Naive thymus-derived CD4-positive, alpha-beta T cell (primary cell): ENCODE results near the gene TEX53. TPM values are rescaled to one million over a fixed set of nuclear protein-coding genes. Genes with fewer than 3 reads are reported as not detected.

Experiments
- ATAC-seq: fragments of 150-1000 bp; cut with Tn5 transposase; 2 replicates; pipeline ENCODE4 v1.10.0; 2021; ENCODE audit warnings: mild to moderate bottlenecking, moderate library complexity
- CTCF ChIA-PET: fragments of 350-600 bp; sonication (Branson Sonifier 250); formaldehyde crosslinking; loops from one replicate; lab custom pipeline; 2021; ENCODE audit warnings: antibody characterized with exemption; lab: Charles Lee
- POLR2A ChIA-PET: fragments of 350-600 bp; sonication (Branson Sonifier 250); formaldehyde crosslinking; loops from one replicate; lab custom pipeline; 2021; ENCODE audit warnings: antibody characterized with exemption, inconsistent platforms; lab: Charles Lee
- DNase-seq, 9 donors: peaks; one replicate each; pipeline versions ENCODE4 v3.0.0 to v3.0.0-alpha.2; 2020 to 2022; ENCODE audit warnings: mixed read lengths in 1 of 9
- H3K27ac ChIP-seq: one replicate; pipeline ENCODE4 v1.7.0; 2013; ENCODE audit warnings: mild to moderate bottlenecking, low read depth, low read length, moderate library complexity
- H3K27me3 ChIP-seq, 2 donors: one replicate each; pipeline ENCODE4 v1.7.0; 2013; ENCODE audit warnings: low read length in 2 of 2, mild to moderate bottlenecking in 2 of 2, moderate library complexity in 2 of 2; ENCODE audit not compliant: control insufficient read depth in 2 of 2, insufficient read depth in 2 of 2
- H3K36me3 ChIP-seq, 3 experiments: 1 replicate in 2 of 3; 2 replicates in 1 of 3; pipeline ENCODE4 v1.7.0; 2013; ENCODE audit warnings: low read length in 3 of 3, mild to moderate bottlenecking in 3 of 3, moderate library complexity in 1 of 3; ENCODE audit not compliant: insufficient read depth in 3 of 3, control insufficient read depth in 2 of 3
- H3K4me1 ChIP-seq, 2 donors: one replicate each; pipeline ENCODE4 v1.7.0; 2013; ENCODE audit warnings: low read length in 2 of 2, mild to moderate bottlenecking in 2 of 2, moderate library complexity in 1 of 2; ENCODE audit not compliant: control insufficient read depth in 2 of 2, insufficient read depth in 2 of 2
- H3K4me3 ChIP-seq: 2 replicates; pipeline ENCODE4 v1.7.0; 2013; ENCODE audit warnings: mild to moderate bottlenecking, low read length
- H3K9me3 ChIP-seq, 3 experiments: 1 replicate in 2 of 3; 2 replicates in 1 of 3; pipeline ENCODE4 v1.7.0; 2013; ENCODE audit warnings: low read length in 3 of 3; ENCODE audit not compliant: control insufficient read depth in 2 of 3
- H3K27ac Mint-ChIP-seq, 9 donors: one replicate each; pipeline ENCODE4 v1.8.0; 2020 to 2022; ENCODE audit warnings: mixed read lengths in 9 of 9, mild to moderate bottlenecking in 8 of 9, moderate library complexity in 5 of 9, inconsistent platforms in 2 of 9
- H3K27me3 Mint-ChIP-seq, 5 donors: one replicate each; pipeline ENCODE4 v1.8.0; 2021 to 2022; ENCODE audit warnings: mixed read lengths in 5 of 5, mild to moderate bottlenecking in 1 of 5
- H3K36me3 Mint-ChIP-seq, 5 donors: one replicate each; pipeline ENCODE4 v1.8.0; 2020 to 2022; ENCODE audit warnings: mixed read lengths in 5 of 5, mild to moderate bottlenecking in 3 of 5, inconsistent platforms in 1 of 5
- H3K4me1 Mint-ChIP-seq, 7 donors: one replicate each; pipeline ENCODE4 v1.8.0; 2020 to 2022; ENCODE audit warnings: mixed read lengths in 7 of 7, mild to moderate bottlenecking in 3 of 7, inconsistent platforms in 1 of 7
- H3K4me3 Mint-ChIP-seq, 10 donors: one replicate each; pipeline ENCODE4 v1.8.0; 2020 to 2022; ENCODE audit warnings: mild to moderate bottlenecking in 10 of 10, mixed read lengths in 10 of 10, moderate library complexity in 6 of 10, inconsistent platforms in 2 of 10
- H3K9me3 Mint-ChIP-seq, 11 donors: one replicate each; pipeline ENCODE4 v1.8.0; 2020 to 2022; ENCODE audit warnings: mixed read lengths in 11 of 11, mild to moderate bottlenecking in 4 of 11, inconsistent platforms in 1 of 11, moderate library complexity in 1 of 11
- intact Hi-C, 2 donors: fragments of 100-400 bp; cut with micrococcal nuclease; formaldehyde crosslinking; loops; one replicate each; pipeline ENCODE4 v1.15.1; 2023
- polyA plus RNA-seq, 2 donors: library from polyadenylated mRNA; unstranded; fragments of 300-500 nt; fragmentation: Illumina TruSeq; gene quantifications; one replicate each; pipeline ENCODE4 v1.2.3, GENCODE V29; 2021
- total RNA-seq, 6 experiments: library from RNA in 5 of 6; stranded (reverse) in 5 of 6; gene quantifications; 1 replicate in 5 of 6; 2 replicates in 1 of 6; pipeline ENCODE4 v1.2.3 and lab custom pipeline; 2021 to 2026

TEX53 gene
- total and polyA plus RNA-seq, 7 experiments from 2014 or later, result not detected

- Mint-ChIP-seq H3K36me3 (peaks cover 0 to 5% (median 1%) of the 10 kb centered on the region in 5 donors), H3K9me3 (peaks cover 0 to 2% (median 0%) of the 10 kb centered on the region in 11 donors), H3K27me3 (peaks cover 2 to 27% (median 26%) of the 10 kb centered on the region in 5 donors), H3K27ac (no peak overlapping the region), H3K4me1 (peaks cover 0 to 37% (median 5%) of the 10 kb centered on the region in 7 donors), H3K4me3 (peak overlapping the region in 1 of 10 donors; percentile 34)
- no peak overlapping the region for H3K4me3 ChIP-seq
- intact Hi-C loops, result no loop called here
- POLR2A ChIA-PET, result no interaction called here
- CTCF ChIA-PET, result interaction anchor here (0.6 kb wide), 1 partner anchor 445 kb away, joined by 3 read pairs; no protein-coding TSS in a partner anchor
- H3K27me3 ChIP-seq, result peaks cover 0 to 4% of the 10 kb centered on the region in 2 donors
- ATAC-seq (no peak), DNase-seq (no peak)
- peaks cover 5 to 6% of the 10 kb centered on the region in 2 donors for H3K4me1 ChIP-seq
- H3K36me3 ChIP-seq, result no peaks in the 10 kb centered on the region
- no peaks in the 10 kb centered on the region for H3K9me3 ChIP-seq
- H3K27ac ChIP-seq, result no peak overlapping the region
Measured at GRCh38 chr9:114677418-114677817, 19.8 kb upstream of the TEX53 start.

DNA sequence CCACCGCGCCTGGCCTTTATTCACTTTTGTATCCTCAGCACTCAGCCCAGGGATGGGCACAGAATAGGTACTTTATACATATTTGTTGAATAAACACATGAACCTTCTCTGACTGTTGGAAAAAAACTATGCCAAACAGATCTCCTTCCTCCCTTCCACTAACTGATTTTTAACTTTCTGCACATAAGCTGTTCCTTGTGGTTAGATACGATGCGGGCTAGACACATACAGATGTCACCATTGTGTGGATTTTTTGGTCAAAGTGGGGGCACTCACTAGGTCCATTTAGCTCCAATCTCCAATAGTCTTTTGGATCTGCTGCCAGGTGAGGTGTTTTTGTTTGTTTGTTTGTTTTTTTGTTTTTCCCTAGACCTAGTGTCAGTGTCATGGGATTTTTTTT, 19.3 kb upstream of the TEX53 start:
- DNase-seq (no peak), ATAC-seq (no peak)
- no peaks in the 10 kb centered on the region for H3K36me3 ChIP-seq
- ChIA-PET POLR2A (interaction anchor here (0.5 kb wide), 1 partner anchor 546 kb away, joined by 6 read pairs; no protein-coding TSS in a partner anchor), CTCF (interaction anchor here (0.6 kb wide), 2 partner anchors 16 to 446 kb away, joined by 3 to 4 read pairs; no protein-coding TSS in a partner anchor)
- Mint-ChIP-seq H3K27ac (no peak overlapping the region), H3K4me3 (peak overlapping the region in 1 of 10 donors; percentile 7), H3K4me1 (peaks cover 0 to 34% (median 4%) of the 10 kb centered on the region in 7 donors), H3K36me3 (peaks cover 0 to 5% (median 2%) of the 10 kb centered on the region in 5 donors), H3K9me3 (peaks cover 0 to 2% (median 0%) of the 10 kb centered on the region in 11 donors), H3K27me3 (peaks cover 2 to 27% (median 26%) of the 10 kb centered on the region in 5 donors)
- no peak overlapping the region for H3K4me3 ChIP-seq
- no peak overlapping the region for H3K27ac ChIP-seq
- no peaks in the 10 kb centered on the region for H3K9me3 ChIP-seq
- peaks cover 4% of the 10 kb centered on the region in 2 donors for H3K4me1 ChIP-seq
- peaks cover 0 to 4% of the 10 kb centered on the region in 2 donors for H3K27me3 ChIP-seq
- intact Hi-C loops, result no loop called here

GRCh38 chr9:114674798-114675540, 17.4 kb upstream of the TEX53 start:
- H3K36me3 ChIP-seq, result no peaks in the 10 kb centered on the region
- ATAC-seq (no peak), DNase-seq (no peak)
- CTCF ChIA-PET, result interaction anchor here (0.6 to 1.1 kb wide), 3 partner anchors 13 to 276 kb away, joined by 3 to 4 read pairs (median 3); no protein-coding TSS in a partner anchor
- Mint-ChIP-seq H3K27ac (no peak overlapping the region), H3K4me1 (peaks cover 0 to 25% (median 0%) of the 10 kb centered on the region in 7 donors), H3K9me3 (peaks cover 0 to 9% (median 0%) of the 10 kb centered on the region in 11 donors), H3K36me3 (peaks cover 0 to 5% (median 4%) of the 10 kb centered on the region in 5 donors), H3K27me3 (peaks cover 2 to 26% (median 22%) of the 10 kb centered on the region in 5 donors), H3K4me3 (no peak overlapping the region)
- intact Hi-C loops, result no loop called here
- H3K4me1 ChIP-seq, result no peaks in the 10 kb centered on the region
- no peaks in the 10 kb centered on the region for H3K9me3 ChIP-seq
- POLR2A ChIA-PET, result no interaction called here
- H3K27me3 ChIP-seq, result peaks cover 0 to 4% of the 10 kb centered on the region in 2 donors
- H3K4me3 ChIP-seq, result no peak overlapping the region
- no peak overlapping the region for H3K27ac ChIP-seq

- CTCF ChIA-PET, result interaction anchor here (0.6 kb wide), 1 partner anchor 275 kb away, joined by 4 read pairs; no protein-coding TSS in a partner anchor
Measured at GRCh38 chr9:114674076-114674797, 16.6 kb upstream of the TEX53 start.

GRCh38 chr9:114671605-114672004, 14.0 kb upstream of the TEX53 start:
- Mint-ChIP-seq H3K36me3 (peaks cover 0 to 5% (median 4%) of the 10 kb centered on the region in 5 donors), H3K27me3 (peaks cover 2 to 12% (median 7%) of the 10 kb centered on the region in 5 donors), H3K4me3 (no peak overlapping the region), H3K4me1 (peaks cover 0 to 14% (median 0%) of the 10 kb centered on the region in 7 donors), H3K27ac (no peak overlapping the region), H3K9me3 (peaks cover 0 to 9% (median 0%) of the 10 kb centered on the region in 11 donors)
- no peaks in the 10 kb centered on the region for H3K9me3 ChIP-seq
- ChIA-PET POLR2A (no interaction called here), CTCF (interaction anchor here (1.8 to 2.3 kb wide), 2 partner anchors 10 kb away, joined by 7 to 9 read pairs; partner anchors contain the start of gene TEX48)
- no peak overlapping the region for H3K4me3 ChIP-seq
- H3K36me3 ChIP-seq, result no peaks in the 10 kb centered on the region
- ATAC-seq (no peak), DNase-seq (no peak)
- H3K4me1 ChIP-seq, result no peaks in the 10 kb centered on the region
- intact Hi-C loops, result no loop called here
- H3K27me3 ChIP-seq, result no peaks in the 10 kb centered on the region
- no peak overlapping the region for H3K27ac ChIP-seq

More at GRCh38 chr9:114674076-114674797, 16.6 kb upstream of the TEX53 start:
- no peaks in the 10 kb centered on the region for H3K9me3 ChIP-seq
- intact Hi-C loops, result no loop called here
- H3K4me1 Mint-ChIP-seq, result peaks cover 0 to 25% (median 0%) of the 10 kb centered on the region in 7 donors
- ATAC-seq (no peak), DNase-seq (no peak)
- H3K27me3 Mint-ChIP-seq, result peaks cover 2 to 26% (median 22%) of the 10 kb centered on the region in 5 donors
- no peaks in the 10 kb centered on the region for H3K4me1 ChIP-seq
- peaks cover 0 to 9% (median 0%) of the 10 kb centered on the region in 11 donors for H3K9me3 Mint-ChIP-seq
- no peaks in the 10 kb centered on the region for H3K36me3 ChIP-seq
- H3K27ac ChIP-seq, result no peak overlapping the region
- no peak overlapping the region for H3K4me3 Mint-ChIP-seq
- POLR2A ChIA-PET, result no interaction called here
- peaks cover 0 to 5% (median 4%) of the 10 kb centered on the region in 5 donors for H3K36me3 Mint-ChIP-seq
- H3K27me3 ChIP-seq, result peaks cover 0 to 4% of the 10 kb centered on the region in 2 donors
- no peak overlapping the region for H3K4me3 ChIP-seq
- H3K27ac Mint-ChIP-seq, result no peak overlapping the region

DNA sequence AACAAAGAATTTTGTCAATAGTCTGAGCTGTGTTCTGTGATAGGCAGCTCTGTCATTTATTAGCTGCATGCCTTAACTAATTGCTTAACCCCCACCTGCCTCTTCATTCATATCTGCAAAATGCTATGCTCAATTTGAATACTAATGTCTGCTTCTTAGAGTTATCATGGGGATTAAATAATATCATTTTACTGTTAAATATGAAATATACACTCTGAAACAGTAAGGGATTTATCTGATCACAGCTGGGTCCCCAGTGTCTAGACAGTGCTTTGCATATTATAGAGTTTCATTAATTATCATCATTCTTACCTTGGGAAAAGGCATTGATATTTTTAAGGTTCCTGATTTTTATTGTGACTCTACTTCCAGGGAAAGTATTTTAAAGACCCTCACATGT, 12.4 kb upstream of the TEX53 start:
- no peak for DNase-seq
- CTCF ChIA-PET, result interaction anchor here (2.3 kb wide), 1 partner anchor 11 kb away, joined by 9 read pairs; the partner anchor contains the start of gene TEX48
- POLR2A ChIA-PET, result no interaction called here
- intact Hi-C loops, result no loop called here
- Histone ChIP-seq H3K9me3 (no peaks in the 10 kb centered on the region), H3K4me1 (no peaks in the 10 kb centered on the region), H3K36me3 (no peaks in the 10 kb centered on the region), H3K27me3 (no peaks in the 10 kb centered on the region), H3K4me3 (no peak overlapping the region), H3K27ac (no peak overlapping the region)
- Mint-ChIP-seq H3K9me3 (peaks cover 0 to 9% (median 0%) of the 10 kb centered on the region in 11 donors), H3K36me3 (peaks cover 0 to 5% (median 4%) of the 10 kb centered on the region in 5 donors), H3K4me1 (peaks cover 0 to 10% (median 0%) of the 10 kb centered on the region in 7 donors), H3K27ac (no peak overlapping the region), H3K4me3 (no peak overlapping the region), H3K27me3 (peaks cover 0 to 8% (median 5%) of the 10 kb centered on the region in 5 donors)
- no peak for ATAC-seq
